GM12873 (cell line): Measurements from ENCODE around the gene TMEM181.

Experiments used
- TF ChIP-seq, protein P1 (sequence below): IDR thresholded peaks from 2 replicates; pipeline ENCODE4 v1.5.1; 2012; ENCODE audit warnings: low read depth, mild to moderate bottlenecking, moderate library complexity, low read length, control low read depth; ENCODE audit not compliant: insufficient read depth; ENCODE audit errors: missing control alignments

The TMEM181 gene, protein sequence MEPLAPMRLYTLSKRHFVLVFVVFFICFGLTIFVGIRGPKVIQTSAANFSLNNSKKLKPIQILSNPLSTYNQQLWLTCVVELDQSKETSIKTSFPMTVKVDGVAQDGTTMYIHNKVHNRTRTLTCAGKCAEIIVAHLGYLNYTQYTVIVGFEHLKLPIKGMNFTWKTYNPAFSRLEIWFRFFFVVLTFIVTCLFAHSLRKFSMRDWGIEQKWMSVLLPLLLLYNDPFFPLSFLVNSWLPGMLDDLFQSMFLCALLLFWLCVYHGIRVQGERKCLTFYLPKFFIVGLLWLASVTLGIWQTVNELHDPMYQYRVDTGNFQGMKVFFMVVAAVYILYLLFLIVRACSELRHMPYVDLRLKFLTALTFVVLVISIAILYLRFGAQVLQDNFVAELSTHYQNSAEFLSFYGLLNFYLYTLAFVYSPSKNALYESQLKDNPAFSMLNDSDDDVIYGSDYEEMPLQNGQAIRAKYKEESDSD

DNA sequence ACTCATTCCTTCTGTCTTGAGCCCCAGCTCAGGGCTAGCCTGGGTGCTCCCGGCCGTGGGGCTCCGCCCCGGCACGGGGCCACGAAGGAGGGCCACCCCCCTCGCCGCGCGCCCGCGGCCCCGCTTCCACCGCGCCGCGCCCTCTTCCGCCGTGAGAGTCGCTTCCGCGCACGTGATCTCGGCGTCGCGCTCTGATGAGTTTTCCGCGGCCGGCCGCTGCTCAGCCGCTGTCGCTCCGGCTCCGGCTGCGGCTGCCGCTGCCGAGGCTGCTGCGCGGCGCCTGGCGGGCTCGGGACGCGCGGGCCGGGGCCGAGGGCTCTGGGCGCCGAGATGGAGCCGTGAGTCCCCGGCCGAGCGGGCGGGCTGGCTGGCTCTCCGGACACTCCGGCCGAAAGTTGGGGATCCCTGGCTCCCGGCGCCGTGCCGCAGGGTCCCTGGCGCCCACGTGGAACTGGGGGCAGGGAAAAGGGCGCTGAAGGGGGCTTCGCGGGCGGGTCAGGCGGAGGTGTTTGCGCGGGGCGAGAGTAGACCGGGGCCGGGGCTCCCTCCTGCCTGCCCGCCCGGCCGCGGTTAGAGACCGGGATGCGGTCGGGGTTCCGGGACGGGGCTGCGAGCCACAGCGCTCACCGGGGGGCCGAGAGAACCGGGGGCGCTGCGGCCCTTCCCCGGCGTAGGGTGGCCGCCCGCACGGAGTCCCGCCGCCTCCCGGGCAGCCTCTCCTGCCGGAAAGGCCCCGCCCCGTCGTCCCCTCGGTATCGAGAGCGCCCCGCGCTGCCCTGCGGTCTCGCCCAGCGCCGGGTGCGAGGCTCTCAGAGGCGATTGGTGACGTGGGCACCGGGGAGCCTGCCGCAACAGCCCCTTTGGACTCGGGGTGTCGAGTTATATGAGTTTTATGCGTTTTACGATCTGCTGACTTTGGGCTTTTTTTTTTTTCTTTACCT lies at the start of gene TMEM181:
TSS of gene TMEM181 (plus strand) at position 197 of the 941 bp plus-strand sequence. CDS start at position 331, 134 bp downstream.
- TF ChIP-seq, protein P1, sequence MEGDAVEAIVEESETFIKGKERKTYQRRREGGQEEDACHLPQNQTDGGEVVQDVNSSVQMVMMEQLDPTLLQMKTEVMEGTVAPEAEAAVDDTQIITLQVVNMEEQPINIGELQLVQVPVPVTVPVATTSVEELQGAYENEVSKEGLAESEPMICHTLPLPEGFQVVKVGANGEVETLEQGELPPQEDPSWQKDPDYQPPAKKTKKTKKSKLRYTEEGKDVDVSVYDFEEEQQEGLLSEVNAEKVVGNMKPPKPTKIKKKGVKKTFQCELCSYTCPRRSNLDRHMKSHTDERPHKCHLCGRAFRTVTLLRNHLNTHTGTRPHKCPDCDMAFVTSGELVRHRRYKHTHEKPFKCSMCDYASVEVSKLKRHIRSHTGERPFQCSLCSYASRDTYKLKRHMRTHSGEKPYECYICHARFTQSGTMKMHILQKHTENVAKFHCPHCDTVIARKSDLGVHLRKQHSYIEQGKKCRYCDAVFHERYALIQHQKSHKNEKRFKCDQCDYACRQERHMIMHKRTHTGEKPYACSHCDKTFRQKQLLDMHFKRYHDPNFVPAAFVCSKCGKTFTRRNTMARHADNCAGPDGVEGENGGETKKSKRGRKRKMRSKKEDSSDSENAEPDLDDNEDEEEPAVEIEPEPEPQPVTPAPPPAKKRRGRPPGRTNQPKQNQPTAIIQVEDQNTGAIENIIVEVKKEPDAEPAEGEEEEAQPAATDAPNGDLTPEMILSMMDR: no peak

DNA sequence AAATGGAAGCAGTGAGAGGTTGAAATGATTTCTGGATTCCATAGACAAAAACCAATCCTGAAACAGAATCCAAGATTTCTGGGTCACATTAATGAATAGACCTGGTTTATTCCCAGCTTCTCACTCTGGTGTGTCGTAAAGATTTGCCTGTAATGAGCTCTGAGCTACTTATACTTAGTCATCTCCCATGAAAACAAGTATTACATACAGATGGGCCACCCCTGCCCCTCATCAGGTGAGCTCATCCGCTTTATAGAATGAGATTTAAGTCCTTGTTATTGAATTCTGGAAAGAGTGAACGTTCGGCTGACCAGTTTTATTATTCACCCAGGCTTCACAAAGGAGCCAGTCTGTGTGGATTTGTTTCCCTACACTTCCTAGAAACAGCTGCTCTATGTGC lies 47.1 kb upstream of the TMEM181 start:
- TF ChIP-seq, protein P1: no peak

DNA sequence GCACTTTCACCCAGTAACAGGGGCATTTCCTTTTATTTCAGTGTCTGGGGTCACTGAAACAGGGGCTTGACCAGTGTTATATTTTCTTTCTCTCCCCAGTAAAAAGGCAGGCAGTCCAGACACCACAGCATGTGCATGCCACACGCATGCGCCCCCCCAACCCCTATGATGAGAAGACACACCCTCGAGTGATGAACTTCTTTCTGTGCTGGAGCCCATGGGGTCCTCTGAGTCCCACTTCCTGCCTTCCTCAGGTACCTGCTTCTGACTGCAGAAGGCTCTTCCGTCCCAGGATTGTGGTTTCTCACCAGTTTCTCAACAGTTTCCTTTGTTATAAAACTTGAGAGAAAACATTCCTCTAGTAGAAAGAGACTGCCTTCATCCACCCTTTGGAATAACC lies 45.7 kb upstream of the TMEM181 start:
- TF ChIP-seq, protein P1: no peak

DNA sequence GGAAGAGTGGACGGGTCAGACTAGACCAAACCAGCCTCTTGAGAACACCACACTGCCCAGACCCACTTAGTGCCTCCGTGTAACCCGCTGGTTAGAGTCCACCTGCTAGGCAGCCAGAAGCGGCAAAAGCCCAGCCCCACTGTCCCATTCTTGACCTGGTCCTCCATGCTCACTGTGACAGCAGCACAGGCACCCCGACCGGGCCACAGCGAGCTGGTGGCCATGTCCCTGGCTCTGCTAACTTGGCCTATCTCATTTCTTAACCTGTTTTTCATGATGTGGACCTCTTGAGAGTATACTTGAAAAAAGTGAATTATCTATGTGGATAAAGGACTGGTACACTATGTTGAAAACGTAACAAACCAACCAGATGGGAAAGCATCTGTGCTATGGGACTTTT lies 44.9 kb upstream of the TMEM181 start:
- TF ChIP-seq, protein P1: no peak

DNA sequence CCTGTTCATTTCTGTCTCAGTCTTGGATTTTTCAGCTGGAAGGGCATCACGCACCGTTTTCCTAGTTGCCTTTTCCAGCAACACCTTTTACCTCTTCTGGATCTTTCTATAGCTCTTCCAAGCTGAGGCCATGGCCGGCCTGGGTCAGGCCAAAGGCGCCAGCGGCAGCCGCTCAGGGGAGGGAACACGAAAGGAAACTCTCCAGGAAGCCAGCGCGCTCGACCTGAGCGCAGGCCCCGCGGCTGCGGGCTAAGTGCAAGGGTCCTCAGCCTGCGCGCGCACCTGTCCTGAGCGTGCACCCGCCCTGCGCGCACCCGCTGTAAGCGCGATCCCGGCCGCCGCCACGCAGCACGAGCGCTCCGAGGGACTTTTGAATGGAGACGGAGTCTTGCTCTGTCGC lies 43.8 kb upstream of the TMEM181 start:
- TF ChIP-seq, protein P1: no peak

DNA sequence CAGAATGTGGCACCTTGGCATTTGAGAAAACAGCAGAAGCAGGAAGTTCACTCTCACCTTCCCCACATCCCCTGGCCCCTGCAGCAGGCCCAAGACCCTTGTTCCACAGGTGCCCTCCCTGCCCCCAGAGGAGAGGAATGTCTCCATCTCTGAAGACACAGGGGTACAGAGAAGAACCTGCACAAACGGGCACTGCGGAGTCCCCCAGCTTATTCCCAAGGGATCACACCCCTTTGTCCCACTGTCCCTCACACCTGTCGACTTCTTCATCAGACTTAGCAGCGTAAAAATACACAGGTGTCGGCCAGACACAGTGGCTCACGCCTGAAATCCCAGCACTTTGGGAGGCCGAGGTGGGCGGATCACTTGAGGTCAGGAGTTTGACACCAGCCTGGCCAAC lies 42.9 kb upstream of the TMEM181 start:
- TF ChIP-seq, protein P1: no peak

DNA sequence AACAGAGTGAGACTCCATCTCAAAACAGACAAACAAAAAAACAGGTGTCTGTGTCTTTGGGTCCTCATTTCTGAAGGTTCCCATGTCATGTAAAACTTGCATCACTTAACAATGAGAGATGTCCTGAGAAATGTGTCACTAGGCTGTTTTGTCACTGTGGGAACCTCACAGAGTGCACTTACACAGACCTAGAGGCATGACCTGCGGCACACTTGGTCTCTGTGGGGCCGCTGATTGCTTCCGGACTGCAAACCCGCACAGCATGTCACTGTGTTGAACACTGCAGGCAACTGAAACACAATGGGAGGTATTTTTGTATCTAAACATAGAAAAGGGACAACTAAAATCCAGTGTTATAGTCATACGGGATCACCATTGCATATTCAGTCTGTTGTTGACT lies 42.3 kb upstream of the TMEM181 start:
- TF ChIP-seq, protein P1: no peak
